ENCODE data around the gene DGCR8.

DNA sequence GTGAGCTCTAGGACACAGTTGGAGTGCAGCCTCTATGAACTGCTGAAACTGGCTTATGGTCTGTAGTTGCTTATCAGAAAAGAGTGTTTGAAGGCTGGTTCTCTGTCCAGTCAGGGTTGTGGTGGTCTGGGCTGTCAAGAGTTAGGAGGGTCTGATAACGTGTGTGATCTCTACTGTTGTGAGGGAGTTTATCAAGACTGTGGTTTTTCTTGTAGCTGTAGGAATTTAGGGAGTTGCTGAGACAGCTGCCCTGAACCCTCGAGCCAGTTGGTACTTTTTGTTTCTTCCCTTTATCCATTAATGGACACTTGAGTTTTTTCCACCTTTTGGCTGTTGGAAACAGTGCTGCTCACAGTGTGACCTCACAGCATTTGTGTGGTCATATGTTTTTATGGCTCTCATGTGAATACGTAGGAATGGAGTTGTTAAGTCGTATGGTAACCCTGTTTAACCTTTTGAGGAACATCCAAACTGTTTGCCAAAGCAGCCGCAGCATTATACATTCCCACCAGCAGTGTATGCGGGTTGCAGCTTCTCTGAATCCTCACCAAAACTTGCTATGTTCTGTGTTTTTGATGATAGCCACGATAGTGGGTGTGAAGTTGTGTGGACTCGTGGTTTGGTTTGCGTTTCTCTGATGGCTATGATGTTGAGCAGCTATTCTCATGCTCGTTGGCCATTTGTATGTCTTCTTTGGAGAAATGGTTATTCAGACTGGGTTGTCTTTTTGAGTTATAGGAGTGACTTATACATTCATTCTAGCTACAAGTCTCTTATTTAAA lies 20.9 kb upstream of the DGCR8 start:
- TF ChIP-seq, protein P1, sequence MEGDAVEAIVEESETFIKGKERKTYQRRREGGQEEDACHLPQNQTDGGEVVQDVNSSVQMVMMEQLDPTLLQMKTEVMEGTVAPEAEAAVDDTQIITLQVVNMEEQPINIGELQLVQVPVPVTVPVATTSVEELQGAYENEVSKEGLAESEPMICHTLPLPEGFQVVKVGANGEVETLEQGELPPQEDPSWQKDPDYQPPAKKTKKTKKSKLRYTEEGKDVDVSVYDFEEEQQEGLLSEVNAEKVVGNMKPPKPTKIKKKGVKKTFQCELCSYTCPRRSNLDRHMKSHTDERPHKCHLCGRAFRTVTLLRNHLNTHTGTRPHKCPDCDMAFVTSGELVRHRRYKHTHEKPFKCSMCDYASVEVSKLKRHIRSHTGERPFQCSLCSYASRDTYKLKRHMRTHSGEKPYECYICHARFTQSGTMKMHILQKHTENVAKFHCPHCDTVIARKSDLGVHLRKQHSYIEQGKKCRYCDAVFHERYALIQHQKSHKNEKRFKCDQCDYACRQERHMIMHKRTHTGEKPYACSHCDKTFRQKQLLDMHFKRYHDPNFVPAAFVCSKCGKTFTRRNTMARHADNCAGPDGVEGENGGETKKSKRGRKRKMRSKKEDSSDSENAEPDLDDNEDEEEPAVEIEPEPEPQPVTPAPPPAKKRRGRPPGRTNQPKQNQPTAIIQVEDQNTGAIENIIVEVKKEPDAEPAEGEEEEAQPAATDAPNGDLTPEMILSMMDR (IDR thresholded peaks at IDR 0.05; ENCODE audit: insufficient read depth, low read length, poor library complexity, severe bottlenecking): no peak
- no peak for TF ChIP-seq EZH2phosphoT487 (conservative IDR thresholded peaks at IDR 0.05; ENCODE audit: low read length)

Measured in SU-DHL-6 (cell line).